Osteoblast (primary cell): Measurements from ENCODE around the gene GLI3. TPM values are rescaled to one million over a fixed set of nuclear protein-coding genes. Genes with fewer than 3 reads are reported as not detected.
A peak's percentile ranks its signal among the peaks of the same experiment; 100 is the strongest.

ENCODE experiments used
- DNase-seq: peaks from one replicate; pipeline ENCODE4 v3.0.0; 2011; ENCODE audit warnings: low spot score, mixed read lengths; ENCODE audit not compliant: insufficient read length; ENCODE audit errors: missing footprints
- H2AFZ ChIP-seq: 2 replicates; pipeline ENCODE4 v1.6.0; 2011; ENCODE audit warnings: mild to moderate bottlenecking, low read length
- H3K27ac ChIP-seq: 2 replicates; pipeline ENCODE4 v1.5.1; 2011; ENCODE audit warnings: mild to moderate bottlenecking, low read depth, low read length, moderate library complexity
- H3K27me3 ChIP-seq: 2 replicates; pipeline ENCODE4 v1.6.0; 2012; ENCODE audit warnings: mild to moderate bottlenecking, control low read depth, inconsistent platforms, low read length, moderate library complexity; ENCODE audit not compliant: insufficient read depth
- H3K36me3 ChIP-seq: 2 replicates; pipeline ENCODE4 v1.5.1; 2011; ENCODE audit warnings: mild to moderate bottlenecking, low read length, control low read depth, moderate library complexity; ENCODE audit not compliant: insufficient read depth
- H3K4me1 ChIP-seq: 2 replicates; pipeline ENCODE4 v1.5.1; 2011; ENCODE audit warnings: mild to moderate bottlenecking, low read length, control low read depth, moderate library complexity; ENCODE audit not compliant: insufficient read depth
- H3K4me2 ChIP-seq: 2 replicates; pipeline ENCODE4 v1.6.0; 2011; ENCODE audit warnings: mild to moderate bottlenecking, low read length; ENCODE audit not compliant: insufficient read depth
- H3K4me3 ChIP-seq: fragments of 200-600 bp; sonication (generic); 3 replicates; pipeline ENCODE4 v1.5.1; 2012; ENCODE audit warnings: mild to moderate bottlenecking, low read length, inconsistent platforms; ENCODE audit not compliant: insufficient read depth
- H3K79me2 ChIP-seq: 2 replicates; pipeline ENCODE4 v1.6.0; 2012; ENCODE audit warnings: mild to moderate bottlenecking, low read length, control low read depth, inconsistent platforms; ENCODE audit not compliant: insufficient read depth
- H3K9me3 ChIP-seq: 2 replicates; pipeline ENCODE4 v1.5.1; 2011; ENCODE audit warnings: low read depth, low read length, control low read depth
- H4K20me1 ChIP-seq: 2 replicates; pipeline ENCODE4 v1.6.0; 2012; ENCODE audit warnings: mild to moderate bottlenecking, low read length, control low read depth; ENCODE audit not compliant: insufficient read depth
- total RNA-seq: library from RNA; depleted of rRNA; stranded (reverse); fragments of >200 nt; gene quantifications from 2 replicates; pipeline ENCODE4 v1.2.3, GENCODE V29; 2012
- TF ChIP-seq, protein P1 (sequence below): IDR thresholded peaks from 2 replicates; pipeline ENCODE4 v1.5.1; 2011; ENCODE audit warnings: mild to moderate bottlenecking, low read depth, low read length, moderate library complexity; ENCODE audit errors: extremely low read depth

GLI3 gene
- total RNA-seq, 1 donor = 11.9 TPM

DNA sequence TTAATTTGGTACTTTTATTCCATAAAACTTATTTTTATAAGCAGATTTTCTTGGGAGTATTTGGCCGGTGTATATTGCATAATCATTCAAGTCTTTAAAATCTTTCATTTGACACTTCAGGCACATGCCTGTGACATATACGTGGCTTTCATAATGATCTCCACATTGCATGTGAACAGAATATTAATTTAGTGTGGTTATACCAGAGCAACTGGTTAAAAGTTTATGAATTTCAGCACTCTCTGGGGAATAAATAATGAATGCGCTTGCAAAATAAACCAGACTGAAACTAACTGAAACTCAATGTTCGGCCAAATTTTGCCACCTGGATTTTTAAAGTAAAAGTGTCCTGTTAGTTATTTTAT is 242.3 kb downstream of the GLI3 start:
- peaks cover 56% of the 10 kb centered on the region for H3K4me1 ChIP-seq
- no peak overlapping the region for H3K27ac ChIP-seq
- no peaks in the 10 kb centered on the region for H3K36me3 ChIP-seq
- no peaks in the 10 kb centered on the region for H3K79me2 ChIP-seq
- no peaks in the 10 kb centered on the region for H4K20me1 ChIP-seq
- no peak overlapping the region for H2AFZ ChIP-seq
- no peaks in the 10 kb centered on the region for H3K27me3 ChIP-seq
- H3K4me2 ChIP-seq = no peak overlapping the region
- H3K9me3 ChIP-seq = no peaks in the 10 kb centered on the region
- TF ChIP-seq, protein P1, sequence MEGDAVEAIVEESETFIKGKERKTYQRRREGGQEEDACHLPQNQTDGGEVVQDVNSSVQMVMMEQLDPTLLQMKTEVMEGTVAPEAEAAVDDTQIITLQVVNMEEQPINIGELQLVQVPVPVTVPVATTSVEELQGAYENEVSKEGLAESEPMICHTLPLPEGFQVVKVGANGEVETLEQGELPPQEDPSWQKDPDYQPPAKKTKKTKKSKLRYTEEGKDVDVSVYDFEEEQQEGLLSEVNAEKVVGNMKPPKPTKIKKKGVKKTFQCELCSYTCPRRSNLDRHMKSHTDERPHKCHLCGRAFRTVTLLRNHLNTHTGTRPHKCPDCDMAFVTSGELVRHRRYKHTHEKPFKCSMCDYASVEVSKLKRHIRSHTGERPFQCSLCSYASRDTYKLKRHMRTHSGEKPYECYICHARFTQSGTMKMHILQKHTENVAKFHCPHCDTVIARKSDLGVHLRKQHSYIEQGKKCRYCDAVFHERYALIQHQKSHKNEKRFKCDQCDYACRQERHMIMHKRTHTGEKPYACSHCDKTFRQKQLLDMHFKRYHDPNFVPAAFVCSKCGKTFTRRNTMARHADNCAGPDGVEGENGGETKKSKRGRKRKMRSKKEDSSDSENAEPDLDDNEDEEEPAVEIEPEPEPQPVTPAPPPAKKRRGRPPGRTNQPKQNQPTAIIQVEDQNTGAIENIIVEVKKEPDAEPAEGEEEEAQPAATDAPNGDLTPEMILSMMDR = no peak
- no peak overlapping the region for H3K4me3 ChIP-seq
- no peak for DNase-seq

DNA sequence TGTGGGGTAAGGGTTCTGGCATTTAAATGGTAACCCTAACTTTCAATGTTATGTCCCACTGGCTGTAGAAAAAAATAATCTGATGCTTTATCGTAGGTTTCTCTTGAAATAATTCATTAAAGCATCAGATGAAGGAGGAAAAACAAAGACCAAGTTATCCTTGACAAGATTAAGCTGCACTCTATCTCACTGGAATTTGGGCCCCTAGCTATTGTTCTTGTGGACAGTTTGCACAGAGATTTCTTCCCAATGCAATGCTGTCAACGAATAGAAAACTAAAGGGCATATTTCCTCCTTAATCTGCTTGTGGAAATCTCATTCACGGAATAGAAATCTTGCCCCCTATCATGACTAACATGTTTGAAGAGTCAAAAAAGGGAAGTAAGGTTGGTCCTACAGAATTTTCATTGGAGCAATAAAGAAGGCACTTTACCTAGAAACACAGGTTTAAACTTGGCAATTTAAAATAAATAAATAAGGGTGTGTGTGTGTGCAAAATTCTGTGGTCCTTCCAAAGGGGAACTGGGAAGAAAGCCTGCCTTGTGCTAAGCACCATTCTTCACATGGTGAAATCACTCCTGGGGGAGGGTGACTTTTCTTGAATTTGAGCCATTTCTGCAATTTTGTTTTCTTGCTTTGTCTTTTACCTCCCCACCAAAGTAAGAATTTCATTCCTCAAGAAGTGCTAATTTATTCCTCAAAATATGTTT is 242.8 kb downstream of the GLI3 start:
- Histone ChIP-seq H3K27me3 (no peaks in the 10 kb centered on the region), H3K4me3 (no peak overlapping the region), H3K4me1 (peaks cover 56% of the 10 kb centered on the region), H3K79me2 (no peaks in the 10 kb centered on the region), H2AFZ (no peak overlapping the region), H3K9me3 (no peaks in the 10 kb centered on the region), H3K36me3 (no peaks in the 10 kb centered on the region), H3K27ac (no peak overlapping the region), H4K20me1 (no peaks in the 10 kb centered on the region), H3K4me2 (no peak overlapping the region)
- DNase-seq = no peak
- TF ChIP-seq, protein P1 = no peak

DNA sequence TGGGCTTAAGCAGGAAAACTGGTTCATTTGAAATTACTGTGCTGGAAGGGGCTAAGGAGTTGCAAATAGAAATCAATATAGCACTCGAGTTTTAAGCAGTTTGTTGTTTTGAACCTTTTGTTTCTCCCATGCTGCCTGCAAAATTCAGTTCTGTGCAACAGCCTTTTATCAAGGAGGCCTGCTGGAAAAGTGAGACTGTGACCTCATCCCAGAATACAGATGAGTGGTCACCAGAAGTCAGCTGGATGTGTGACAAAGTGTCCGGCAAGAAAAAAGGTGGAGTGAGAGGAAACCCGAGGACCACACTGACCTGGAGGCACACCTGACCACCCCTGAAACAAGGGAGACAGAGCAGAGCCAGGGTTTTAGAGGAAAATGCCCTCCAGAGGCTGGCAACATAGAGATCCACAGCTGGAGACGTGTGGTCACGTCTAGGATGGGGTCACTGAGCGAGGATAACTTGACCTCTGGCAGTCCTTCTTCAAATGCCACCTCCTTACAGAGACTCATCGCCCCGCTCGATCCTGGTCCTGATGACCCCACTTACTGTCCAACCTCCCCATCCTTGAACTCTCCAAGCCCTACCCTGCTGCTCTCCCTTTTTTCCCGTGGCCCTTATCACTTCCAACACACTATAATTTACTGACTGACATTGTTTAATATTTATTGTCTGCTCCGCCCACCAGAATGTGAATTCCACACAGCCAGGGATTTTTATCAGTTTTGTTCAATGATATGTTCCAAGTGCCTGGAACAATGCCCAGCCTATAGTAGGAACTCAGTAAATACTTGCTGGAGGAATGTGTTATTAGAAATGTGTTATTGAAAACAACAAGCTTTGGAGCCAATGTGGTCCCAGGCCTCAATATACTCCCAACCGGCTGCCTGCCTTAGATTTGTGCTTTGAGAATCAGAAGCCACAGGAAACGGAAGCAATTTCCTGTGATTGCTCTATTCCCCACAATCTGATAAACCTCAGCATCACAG is 243.8 kb downstream of the GLI3 start:
- Histone ChIP-seq H3K4me3 (no peak overlapping the region), H3K27me3 (no peaks in the 10 kb centered on the region), H3K4me1 (peaks cover 56% of the 10 kb centered on the region), H3K36me3 (no peaks in the 10 kb centered on the region), H3K9me3 (no peaks in the 10 kb centered on the region), H3K79me2 (no peaks in the 10 kb centered on the region), H2AFZ (no peak overlapping the region), H3K4me2 (no peak overlapping the region), H3K27ac (no peak overlapping the region), H4K20me1 (no peaks in the 10 kb centered on the region)
- TF ChIP-seq, protein P1 = no peak
- DNase-seq = no peak

DNA sequence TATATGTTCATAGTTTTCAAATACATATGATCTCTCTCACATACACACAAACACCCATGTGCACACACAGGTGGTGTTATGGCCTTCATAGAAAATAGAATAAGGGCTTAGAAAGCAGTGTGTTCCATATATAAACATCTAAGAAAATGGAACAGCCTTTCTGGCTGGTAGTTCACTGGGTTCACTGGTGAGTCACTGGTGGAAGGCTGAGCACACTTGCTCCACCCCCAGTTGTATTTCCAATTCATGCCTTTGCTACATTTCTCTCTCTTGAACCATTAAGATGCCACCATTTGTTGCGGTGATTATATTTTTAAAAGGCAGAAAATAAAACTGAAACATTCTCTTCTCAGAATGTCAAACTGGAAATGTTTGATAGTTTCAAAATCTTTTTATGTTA is 252.1 kb downstream of the GLI3 start:
- Histone ChIP-seq H3K79me2 (no peaks in the 10 kb centered on the region), H2AFZ (no peak overlapping the region), H3K4me2 (no peak overlapping the region), H3K27ac (no peak overlapping the region), H4K20me1 (no peaks in the 10 kb centered on the region), H3K4me1 (peaks cover 9% of the 10 kb centered on the region), H3K36me3 (no peaks in the 10 kb centered on the region), H3K9me3 (no peaks in the 10 kb centered on the region), H3K27me3 (no peaks in the 10 kb centered on the region), H3K4me3 (no peak overlapping the region)
- peak; percentile 84 for DNase-seq
- TF ChIP-seq, protein P1 = no peak
